ENCODE results near the gene TBCE.
"Not testable (repeated sequence)": the region's sequence is repeated elsewhere in the genome, so short reads cannot be mapped to it uniquely, and the experiment has no call there.

Gene TBCE

DNA sequence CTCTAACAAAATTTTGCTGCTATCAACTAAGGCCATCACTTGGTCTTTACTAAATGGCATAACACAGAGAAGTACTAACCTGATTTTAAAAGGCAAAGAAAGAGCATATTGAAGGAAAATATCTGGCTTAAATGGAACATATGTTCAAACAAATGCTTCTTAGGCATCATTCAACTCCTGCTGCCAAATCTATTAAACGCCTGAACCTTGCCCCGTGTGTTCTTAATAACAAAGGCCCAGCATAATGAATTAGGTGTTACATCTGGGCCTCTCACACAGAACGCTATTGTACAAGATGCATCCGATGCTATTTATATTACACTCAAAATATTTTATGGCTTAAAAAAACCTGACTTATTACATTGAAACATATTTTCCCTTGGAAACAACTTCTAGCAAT, 88.6 kb downstream of the TBCE start:
- in situ Hi-C loops (cut with MboI; ENCODE audit: low pct_unique_long_range_greater_than_20kb, low sequenced_read_pairs, unreplicated experiment) = no loop called here
- no peak for TF ChIP-seq CTCF (IDR thresholded peaks at IDR 0.05; ENCODE audit: extremely low read depth, insufficient read depth, missing control alignments)
- DNase-seq (ENCODE audit: low spot score) = no peak

- in situ Hi-C loops (cut with MboI; ENCODE audit: low pct_unique_long_range_greater_than_20kb, low sequenced_read_pairs, unreplicated experiment); DNase-seq (ENCODE audit: low spot score): not testable (repeated sequence)
These were observed 90.6 kb downstream of the TBCE start for GRCh38 chr1:235457856-235458255.

DNA sequence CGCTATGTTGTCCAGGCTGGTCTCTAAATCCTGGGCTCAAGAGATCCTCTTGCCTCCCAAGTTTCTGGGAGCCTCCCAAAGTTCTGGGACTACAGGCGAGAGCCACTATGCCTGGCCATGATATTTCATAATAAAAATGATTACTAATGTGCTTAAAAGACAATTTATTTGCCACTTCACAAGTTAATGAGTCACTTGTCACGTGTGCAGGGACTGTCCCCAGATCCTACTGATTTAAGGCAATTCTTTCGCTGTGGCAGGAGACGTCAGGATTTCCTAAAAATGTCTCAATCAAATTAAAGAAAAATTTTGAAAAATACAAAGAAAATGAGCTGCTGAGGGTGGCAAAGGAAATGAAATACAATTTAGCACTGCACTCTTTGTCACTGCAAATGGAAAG, 93.5 kb downstream of the TBCE start:
- TF ChIP-seq CTCF (IDR thresholded peaks at IDR 0.05; ENCODE audit: extremely low read depth, insufficient read depth, missing control alignments) = no peak
- DNase-seq (ENCODE audit: low spot score) = no peak
- in situ Hi-C loops (cut with MboI; ENCODE audit: low pct_unique_long_range_greater_than_20kb, low sequenced_read_pairs, unreplicated experiment) = no loop called here

DNA sequence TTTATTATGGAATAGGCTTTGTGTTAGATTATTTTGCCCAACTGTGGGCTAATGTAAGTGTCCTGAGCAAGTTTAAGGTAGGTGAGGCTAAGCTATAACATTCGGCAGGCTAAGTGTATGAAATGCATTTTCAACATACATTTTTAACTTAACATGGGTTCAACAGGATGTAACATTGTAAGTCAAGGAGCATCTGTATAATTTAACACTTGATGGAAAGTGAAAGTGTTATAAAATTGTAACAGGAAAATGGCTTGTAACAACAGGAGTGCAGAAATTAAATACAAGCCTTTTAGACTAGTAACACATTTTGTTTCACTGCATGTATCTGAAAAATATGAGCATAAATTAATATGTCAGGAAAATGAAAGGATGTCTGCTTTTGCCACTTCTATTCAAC, 94.7 kb downstream of the TBCE start:
- no peak for TF ChIP-seq CTCF (IDR thresholded peaks at IDR 0.05; ENCODE audit: extremely low read depth, insufficient read depth, missing control alignments)
- in situ Hi-C loops (cut with MboI; ENCODE audit: low pct_unique_long_range_greater_than_20kb, low sequenced_read_pairs, unreplicated experiment) = no loop called here

DNA sequence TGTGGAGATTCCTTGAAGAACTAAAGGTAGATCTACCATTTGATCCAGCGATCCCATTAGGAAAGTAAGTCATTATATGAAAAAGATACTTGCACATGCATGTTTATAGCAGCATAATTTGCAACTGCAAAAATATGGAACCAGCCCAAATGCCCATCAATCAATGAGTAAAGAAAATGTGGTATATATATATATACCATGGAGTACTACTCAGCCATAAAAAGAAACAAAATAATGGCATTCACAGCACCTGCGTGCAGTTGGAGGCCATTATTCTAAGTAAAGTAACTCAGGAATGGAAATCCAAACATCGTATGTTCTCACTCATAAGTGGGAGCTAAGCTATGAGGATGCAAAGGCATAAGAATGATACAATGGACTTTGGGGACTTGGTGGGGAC, 95.6 kb downstream of the TBCE start:
- in situ Hi-C loops (cut with MboI; ENCODE audit: low pct_unique_long_range_greater_than_20kb, low sequenced_read_pairs, unreplicated experiment); DNase-seq (ENCODE audit: low spot score): not testable (repeated sequence)

More for the DNA sequence above, 94.7 kb downstream of the TBCE start:
- no peak for DNase-seq (ENCODE audit: low spot score)

DNA sequence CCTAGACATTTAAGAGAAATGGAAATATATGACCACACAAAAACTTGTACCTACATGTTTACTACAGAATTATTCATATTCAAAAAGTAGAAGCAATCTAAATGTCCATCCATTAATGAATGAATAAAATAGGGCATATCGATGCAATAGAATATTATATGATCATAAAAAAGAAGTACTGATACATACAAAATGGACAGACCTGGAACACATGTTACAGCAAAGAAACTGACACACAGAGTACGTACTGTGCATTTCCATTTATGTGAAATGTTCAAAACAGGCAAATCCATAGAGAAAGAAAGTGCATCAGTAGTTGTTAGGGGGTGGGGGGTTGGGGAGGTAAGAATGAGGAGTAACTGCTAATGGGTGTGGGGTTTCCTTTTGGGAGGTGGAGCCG, 97.8 kb downstream of the TBCE start:
- no peak for DNase-seq (ENCODE audit: low spot score)
- in situ Hi-C loops (cut with MboI; ENCODE audit: low pct_unique_long_range_greater_than_20kb, low sequenced_read_pairs, unreplicated experiment) = no loop called here
- TF ChIP-seq CTCF (IDR thresholded peaks at IDR 0.05; ENCODE audit: extremely low read depth, insufficient read depth, missing control alignments) = no peak

DNA sequence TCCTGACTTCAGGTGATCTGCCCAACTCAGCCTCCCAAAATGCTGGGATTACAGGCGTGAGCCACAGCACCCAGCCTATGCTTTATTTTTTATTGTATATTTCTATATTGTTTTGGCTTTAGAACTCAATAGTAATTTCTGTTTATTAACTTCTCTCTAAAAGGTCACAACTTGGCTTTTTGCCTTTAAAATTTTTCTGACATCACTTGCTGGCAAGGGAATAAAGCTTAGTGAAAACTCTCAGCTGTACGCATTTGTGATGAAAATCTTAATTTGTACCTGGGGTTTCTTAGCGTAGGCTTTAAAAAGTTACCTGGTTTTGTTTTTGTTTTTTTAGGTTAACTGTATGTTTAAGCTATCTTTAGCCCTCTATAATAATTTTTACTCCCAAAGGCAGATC, 100.8 kb downstream of the TBCE start:
- no peak for TF ChIP-seq CTCF (IDR thresholded peaks at IDR 0.05; ENCODE audit: extremely low read depth, insufficient read depth, missing control alignments)
- no peak for DNase-seq (ENCODE audit: low spot score)
- in situ Hi-C loops (cut with MboI; ENCODE audit: low pct_unique_long_range_greater_than_20kb, low sequenced_read_pairs, unreplicated experiment) = no loop called here

DNA sequence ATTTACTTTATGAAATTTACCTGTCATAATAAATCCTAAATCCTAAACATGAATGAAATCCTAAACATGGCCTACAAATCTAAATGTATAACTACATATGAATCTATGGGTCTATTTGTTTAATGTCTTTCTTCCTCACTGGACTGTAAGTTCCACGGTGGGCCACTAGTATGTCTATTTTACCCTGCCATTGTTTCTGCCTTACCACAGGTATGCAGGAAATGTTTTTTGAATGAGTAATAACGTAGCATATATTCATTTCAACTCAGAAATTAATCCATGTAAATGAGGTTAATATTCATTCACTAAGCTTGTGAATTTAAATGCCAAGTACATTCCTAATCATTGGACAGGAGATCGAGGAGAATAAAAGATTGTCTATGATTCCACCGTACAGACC, 101.7 kb downstream of the TBCE start:
- DNase-seq (ENCODE audit: low spot score) = no peak
- in situ Hi-C loops (cut with MboI; ENCODE audit: low pct_unique_long_range_greater_than_20kb, low sequenced_read_pairs, unreplicated experiment) = no loop called here
- TF ChIP-seq CTCF (IDR thresholded peaks at IDR 0.05; ENCODE audit: extremely low read depth, insufficient read depth, missing control alignments) = no peak

DNA sequence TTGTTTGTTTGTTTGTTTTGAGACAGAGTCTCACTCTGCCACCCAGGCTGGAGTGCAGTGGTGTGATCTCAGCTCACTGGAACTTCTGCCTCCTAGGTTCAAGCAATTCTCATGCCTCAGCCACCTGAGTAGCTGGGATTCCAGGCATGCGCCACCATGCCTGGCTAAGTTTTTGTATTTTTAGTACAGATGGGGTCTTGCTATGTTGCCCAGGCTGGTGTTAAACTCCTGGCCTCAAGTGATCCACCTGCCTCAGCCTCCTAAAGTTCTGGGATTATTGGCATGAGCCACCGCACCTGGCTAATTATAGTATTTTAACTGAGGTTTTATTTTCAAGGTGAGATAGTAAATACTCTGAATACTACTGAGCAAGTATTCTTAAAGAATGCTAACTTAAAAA, 102.7 kb downstream of the TBCE start:
- DNase-seq (ENCODE audit: low spot score) = not testable (repeated sequence)

More for the DNA sequence above, 102.7 kb downstream of the TBCE start:
- in situ Hi-C loops (cut with MboI; ENCODE audit: low pct_unique_long_range_greater_than_20kb, low sequenced_read_pairs, unreplicated experiment) = not testable (repeated sequence)

All from GM13977 (cell line).